GM12865 (cell line): Measurements from ENCODE around the gene TXNDC2.
"Not testable (repeated sequence)": the region's sequence is repeated elsewhere in the genome, so short reads cannot be mapped to it uniquely, and the experiment has no call there.

Experiments used
- DNase-seq: peaks from one replicate; pipeline ENCODE4 v3.0.0; 2010; ENCODE audit warnings: low read depth
- H3K4me3 ChIP-seq: 2 replicates; pipeline ENCODE4 v1.5.1; 2011; ENCODE audit warnings: mild to moderate bottlenecking, low read depth, low read length, control low read depth
- CTCF ChIP-seq: IDR thresholded peaks from 2 replicates; pipeline ENCODE4 v1.5.1; 2011; ENCODE audit warnings: low read length, control low read depth, low read depth, inconsistent platforms; ENCODE audit not compliant: insufficient read depth; ENCODE audit errors: missing control alignments

The TXNDC2 gene

GRCh38 chr18:9894454-9895068, 8.8 kb downstream of the TXNDC2 start:
- DNase-seq, result peak; percentile 32
- TF ChIP-seq CTCF, result no peak
- H3K4me3 ChIP-seq, result no peak overlapping the region

GRCh38 chr18:9897129-9897528, 11.4 kb downstream of the TXNDC2 start:
- TF ChIP-seq CTCF, result no peak
- H3K4me3 ChIP-seq, result no peak overlapping the region
- DNase-seq, result no peak

GRCh38 chr18:9897787-9898291, 12.1 kb downstream of the TXNDC2 start:
- DNase-seq, H3K4me3 ChIP-seq: not testable (repeated sequence)

GRCh38 chr18:9898792-9899549, 13.2 kb downstream of the TXNDC2 start:
- DNase-seq, result no peak
- TF ChIP-seq CTCF, result no peak
- H3K4me3 ChIP-seq, result no peak overlapping the region

- not testable (repeated sequence) for H3K4me3 ChIP-seq, DNase-seq
These were observed 13.8 kb downstream of the TXNDC2 start for GRCh38 chr18:9899550-9899930.

- DNase-seq, result no peak
- TF ChIP-seq CTCF, result no peak
- no peak overlapping the region for H3K4me3 ChIP-seq
These were observed 14.9 kb downstream of the TXNDC2 start for GRCh38 chr18:9900699-9901098.

GRCh38 chr18:9901377-9901776, 15.6 kb downstream of the TXNDC2 start:
- TF ChIP-seq CTCF, result no peak
- H3K4me3 ChIP-seq, result no peak overlapping the region
- no peak for DNase-seq

- not testable (repeated sequence) for H3K4me3 ChIP-seq, DNase-seq
These were observed 16.5 kb downstream of the TXNDC2 start for GRCh38 chr18:9902264-9902663.
